DMS153 treated with DMSO at 0.1 percent for 48 hours (cell line): ENCODE results near the gene UCMA.

Experiments used
- DNase-seq: peaks from one replicate; lab custom pipeline; 2025; ENCODE audit not compliant: unreplicated experiment; lab: John Stamatoyannopoulos, UW

The UCMA gene

DNA sequence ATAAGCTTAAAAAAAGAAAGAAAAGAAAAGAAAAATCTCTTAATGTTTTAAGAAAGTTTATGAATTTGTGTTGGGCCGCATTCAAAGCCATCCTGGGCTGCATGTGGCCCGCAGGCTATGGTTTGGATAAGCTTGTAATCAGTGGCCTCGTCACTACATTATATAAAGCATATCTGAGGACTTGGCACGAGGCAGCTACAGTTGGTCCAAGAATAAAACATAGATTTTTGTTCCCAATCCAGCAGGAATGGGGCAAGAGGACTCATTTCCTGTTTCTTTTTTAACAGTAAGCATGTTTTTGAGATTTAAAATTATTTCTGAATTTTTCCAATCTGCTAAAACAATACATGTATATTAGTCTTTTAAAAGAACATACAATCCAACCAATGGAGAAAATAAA, 44.2 kb downstream of the UCMA start:
- DNase-seq, result no peak

DNA sequence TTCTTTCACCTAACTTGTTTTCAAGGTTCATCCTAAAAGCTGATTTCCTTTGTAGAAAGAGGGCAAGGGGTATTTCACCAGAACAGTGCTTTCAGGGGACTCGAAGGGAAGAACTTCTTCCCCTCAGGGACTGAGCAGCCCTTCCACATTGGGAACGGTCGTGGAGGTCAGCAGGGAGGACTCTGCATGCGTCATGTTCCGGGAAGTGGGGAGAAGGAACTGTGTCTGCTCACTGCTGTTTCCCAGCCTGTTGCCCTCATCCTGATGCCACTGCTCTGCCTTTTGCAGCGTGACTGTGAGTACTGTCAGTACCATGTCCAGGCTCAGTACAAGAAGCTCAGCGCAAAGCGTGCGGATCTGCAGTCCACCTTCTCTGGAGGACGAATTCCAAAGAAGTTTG, 45.6 kb downstream of the UCMA start:
- DNase-seq, result no peak

DNA sequence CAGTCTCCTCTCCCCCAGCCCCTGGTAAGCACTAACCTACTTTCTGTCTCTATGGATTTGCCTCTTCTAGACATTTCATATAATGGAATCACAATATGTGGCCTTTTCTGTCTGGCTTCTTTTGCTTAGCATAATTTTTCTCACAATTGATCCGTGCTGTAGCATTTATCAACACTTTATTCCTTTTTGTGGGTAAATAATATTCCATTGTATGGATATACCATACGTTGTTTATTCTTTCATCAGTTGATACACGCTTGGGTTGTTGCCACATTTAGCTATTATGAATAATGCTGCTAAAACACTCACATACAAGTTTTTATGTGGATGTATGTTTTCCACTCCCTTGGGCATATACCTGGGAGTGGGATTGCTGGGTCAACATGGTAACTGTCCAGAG, 47.0 kb downstream of the UCMA start:
- no peak for DNase-seq

DNA sequence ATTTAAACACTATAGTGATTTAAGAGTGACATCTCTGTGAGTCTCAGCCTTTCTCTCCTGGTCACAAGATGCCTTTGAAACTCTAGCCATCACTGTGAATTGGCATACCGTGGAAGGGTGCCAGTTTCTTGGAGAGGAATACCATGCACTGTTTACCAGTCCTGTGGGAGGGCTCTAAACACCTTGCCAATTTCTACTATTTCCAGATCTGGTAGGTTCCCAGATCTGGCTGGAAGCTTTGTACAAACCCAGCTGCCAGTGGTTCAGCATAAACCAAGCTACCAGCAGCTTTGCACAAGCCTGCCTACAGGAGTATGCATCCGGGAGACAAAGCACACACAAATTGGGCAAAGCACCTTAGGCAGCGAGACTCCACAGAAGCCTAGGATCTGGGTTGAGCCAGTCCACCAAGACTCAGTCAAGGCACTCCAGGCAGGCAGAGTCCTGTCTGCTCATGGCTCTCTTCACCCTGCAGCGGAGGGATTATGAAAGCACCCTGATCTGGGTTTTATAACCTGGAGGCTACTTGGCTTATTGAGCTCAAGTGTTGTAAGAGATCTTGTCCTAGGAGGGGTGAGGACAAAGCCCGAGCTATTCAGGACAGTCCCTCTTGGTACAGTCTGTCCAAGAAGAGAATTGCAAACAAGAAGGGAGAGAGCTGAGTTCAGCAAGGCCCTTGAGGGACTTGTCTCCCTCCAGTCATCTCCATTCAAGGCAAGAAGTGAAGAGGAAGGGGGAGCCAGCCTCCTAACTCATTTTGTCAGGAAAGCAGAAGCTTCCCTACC, 49.3 kb downstream of the UCMA start:
- DNase-seq, result no peak

DNA sequence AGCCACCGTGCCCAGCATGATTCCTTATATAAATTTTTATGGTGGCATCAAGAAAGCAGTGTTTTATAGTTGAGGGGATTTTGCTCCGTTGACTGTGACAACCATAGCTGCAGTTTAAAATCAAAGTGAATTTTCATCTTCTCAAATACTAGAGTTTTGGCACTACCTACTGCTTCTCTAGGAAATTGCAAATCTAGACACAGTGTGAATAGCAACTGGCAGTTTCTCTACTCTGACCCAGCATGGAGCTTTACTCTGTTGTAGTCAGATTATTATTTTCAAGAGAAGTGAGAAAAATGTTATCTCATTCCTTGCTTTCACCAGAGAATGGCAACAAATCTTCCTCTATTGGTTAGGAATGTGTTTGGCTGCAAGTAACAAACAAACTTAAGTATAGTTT, 49.9 kb downstream of the UCMA start:
- no peak for DNase-seq

DNA sequence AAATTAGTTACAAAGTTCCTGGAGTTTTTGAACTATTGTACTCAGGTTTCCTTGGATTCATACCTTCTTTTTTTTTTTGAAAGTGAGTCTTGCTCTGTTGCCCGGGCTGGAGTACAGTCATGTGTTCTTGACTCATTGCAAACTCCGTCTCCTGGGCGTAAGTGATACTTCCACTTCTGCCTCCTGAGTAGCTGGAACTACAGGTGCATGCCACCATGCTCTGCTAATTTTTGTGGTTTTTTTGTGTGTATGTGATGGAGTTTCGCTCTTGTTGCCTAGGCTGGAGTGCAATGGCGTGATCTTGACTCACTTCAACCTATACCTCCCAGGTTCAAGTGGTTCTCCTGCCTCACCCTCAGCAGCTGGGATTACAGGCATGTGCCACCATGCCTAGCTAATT, 50.5 kb downstream of the UCMA start:
- no peak for DNase-seq

DNA sequence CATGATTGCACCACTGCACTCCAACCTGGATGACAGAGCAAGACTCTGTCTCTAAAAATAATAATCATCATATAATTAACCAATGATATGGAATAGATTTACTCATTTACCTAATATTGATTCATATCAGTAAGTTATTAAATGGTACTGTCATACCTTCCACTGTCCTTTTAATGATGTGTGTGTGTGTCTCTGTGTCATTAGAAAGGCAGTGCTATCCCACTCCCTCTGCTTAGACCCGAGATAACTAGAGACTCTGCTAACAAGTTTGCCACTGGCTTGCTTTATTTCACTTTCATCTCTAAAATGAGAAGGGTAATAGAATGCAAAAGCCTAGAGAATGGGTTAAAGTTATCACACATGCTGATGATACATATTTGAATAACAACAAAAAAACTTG, 51.8 kb downstream of the UCMA start:
- no peak for DNase-seq

DNA sequence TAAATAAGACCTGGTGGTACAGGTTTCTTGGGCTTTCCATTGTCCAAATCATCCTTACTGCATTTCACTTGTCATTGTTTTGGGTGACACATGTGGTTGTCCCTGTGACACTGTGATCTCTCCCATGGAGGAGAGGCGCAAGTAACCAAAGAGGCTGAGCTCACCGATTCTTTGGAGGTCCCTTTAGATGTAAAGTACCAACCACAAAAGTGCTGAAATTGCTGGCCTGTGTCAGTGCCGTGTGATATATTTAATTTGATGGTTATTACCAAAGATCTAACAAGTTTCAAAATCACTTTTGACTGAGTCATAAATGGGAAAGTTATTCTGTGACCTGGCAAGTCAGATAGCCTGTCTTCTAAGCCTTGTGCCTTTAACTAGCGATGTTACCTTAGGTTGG, 53.4 kb downstream of the UCMA start:
- no peak for DNase-seq

DNA sequence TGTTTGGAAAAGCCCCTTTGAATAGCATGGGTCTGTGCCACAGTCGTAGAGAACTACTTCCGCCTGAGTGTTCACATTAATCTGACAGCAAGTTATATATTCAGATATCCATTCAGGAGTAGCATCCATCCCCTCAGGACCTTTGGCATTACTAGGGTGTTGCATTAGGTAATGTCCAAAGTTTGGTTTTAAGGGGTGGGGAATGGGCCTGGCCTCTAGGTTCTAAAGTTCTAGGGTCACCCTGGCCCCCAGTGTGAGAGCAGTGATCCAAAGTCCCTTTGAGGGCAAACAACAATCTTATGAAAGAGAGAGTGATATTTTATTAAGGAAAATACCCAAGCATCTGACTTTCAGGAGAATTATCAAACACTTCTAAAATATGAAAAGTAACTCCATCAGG, 60.6 kb downstream of the UCMA start:
- no peak for DNase-seq
